ENCODE results near the gene ULBP3.

Gene ULBP3

GRCh38 chr6:150098155-150098554 lies 29.2 kb upstream of the ULBP3 start:
- no peak overlapping the region for H3K4me3 ChIP-seq (ENCODE audit: low read depth, low read length)
- no peaks in the 10 kb centered on the region for H3K4me1 ChIP-seq (ENCODE audit: control insufficient read depth, insufficient read depth, low read length, unreplicated experiment)
- no peak overlapping the region for H3K27ac ChIP-seq (ENCODE audit: low read depth, low read length)
- no peaks in the 10 kb centered on the region for H3K36me3 ChIP-seq (ENCODE audit: insufficient read depth, low read length)
- H2AFZ ChIP-seq (ENCODE audit: low read length, unreplicated experiment) = no peak overlapping the region
- peaks cover 53% of the 10 kb centered on the region for H3K27me3 ChIP-seq (ENCODE audit: insufficient read depth, low read length)
- H3K79me2 ChIP-seq (ENCODE audit: control insufficient read depth, insufficient read depth, low read length, unreplicated experiment) = no peaks in the 10 kb centered on the region

- peaks cover 41% of the 10 kb centered on the region for H3K27me3 ChIP-seq (ENCODE audit: insufficient read depth, low read length)
- H3K79me2 ChIP-seq (ENCODE audit: control insufficient read depth, insufficient read depth, low read length, unreplicated experiment) = no peaks in the 10 kb centered on the region
- H2AFZ ChIP-seq (ENCODE audit: low read length, unreplicated experiment) = no peak overlapping the region
- H3K27ac ChIP-seq (ENCODE audit: low read depth, low read length) = no peak overlapping the region
- H3K36me3 ChIP-seq (ENCODE audit: insufficient read depth, low read length) = no peaks in the 10 kb centered on the region
- no peaks in the 10 kb centered on the region for H3K4me1 ChIP-seq (ENCODE audit: control insufficient read depth, insufficient read depth, low read length, unreplicated experiment)
- H3K4me3 ChIP-seq (ENCODE audit: low read depth, low read length) = no peak overlapping the region
Measured at GRCh38 chr6:150093397-150093796, 24.5 kb upstream of the ULBP3 start.

- no peak overlapping the region for H2AFZ ChIP-seq (ENCODE audit: low read length, unreplicated experiment)
- peaks cover 40% of the 10 kb centered on the region for H3K27me3 ChIP-seq (ENCODE audit: insufficient read depth, low read length)
- no peaks in the 10 kb centered on the region for H3K4me1 ChIP-seq (ENCODE audit: control insufficient read depth, insufficient read depth, low read length, unreplicated experiment)
- H3K79me2 ChIP-seq (ENCODE audit: control insufficient read depth, insufficient read depth, low read length, unreplicated experiment) = no peaks in the 10 kb centered on the region
- H3K4me3 ChIP-seq (ENCODE audit: low read depth, low read length) = no peak overlapping the region
- H3K27ac ChIP-seq (ENCODE audit: low read depth, low read length) = no peak overlapping the region
- no peaks in the 10 kb centered on the region for H3K36me3 ChIP-seq (ENCODE audit: insufficient read depth, low read length)
Measured at GRCh38 chr6:150091476-150091875, 22.6 kb upstream of the ULBP3 start.

- H3K4me3 ChIP-seq (ENCODE audit: low read depth, low read length) = no peak overlapping the region
- no peaks in the 10 kb centered on the region for H3K4me1 ChIP-seq (ENCODE audit: control insufficient read depth, insufficient read depth, low read length, unreplicated experiment)
- H2AFZ ChIP-seq (ENCODE audit: low read length, unreplicated experiment) = no peak overlapping the region
- H3K79me2 ChIP-seq (ENCODE audit: control insufficient read depth, insufficient read depth, low read length, unreplicated experiment) = no peaks in the 10 kb centered on the region
- no peak overlapping the region for H3K27ac ChIP-seq (ENCODE audit: low read depth, low read length)
- H3K36me3 ChIP-seq (ENCODE audit: insufficient read depth, low read length) = no peaks in the 10 kb centered on the region
- peaks cover 36% of the 10 kb centered on the region for H3K27me3 ChIP-seq (ENCODE audit: insufficient read depth, low read length)
Measured at GRCh38 chr6:150090328-150090727, 21.4 kb upstream of the ULBP3 start.

GRCh38 chr6:150088481-150089154 lies 19.7 kb upstream of the ULBP3 start:
- H3K27me3 ChIP-seq (ENCODE audit: insufficient read depth, low read length) = peaks cover 40% of the 10 kb centered on the region
- no peaks in the 10 kb centered on the region for H3K79me2 ChIP-seq (ENCODE audit: control insufficient read depth, insufficient read depth, low read length, unreplicated experiment)
- H3K27ac ChIP-seq (ENCODE audit: low read depth, low read length) = no peak overlapping the region
- H2AFZ ChIP-seq (ENCODE audit: low read length, unreplicated experiment) = no peak overlapping the region
- H3K4me3 ChIP-seq (ENCODE audit: low read depth, low read length) = no peak overlapping the region
- no peaks in the 10 kb centered on the region for H3K4me1 ChIP-seq (ENCODE audit: control insufficient read depth, insufficient read depth, low read length, unreplicated experiment)
- H3K36me3 ChIP-seq (ENCODE audit: insufficient read depth, low read length) = no peaks in the 10 kb centered on the region

GRCh38 chr6:150087336-150087735 lies 18.4 kb upstream of the ULBP3 start:
- no peak overlapping the region for H3K4me3 ChIP-seq (ENCODE audit: low read depth, low read length)
- no peaks in the 10 kb centered on the region for H3K79me2 ChIP-seq (ENCODE audit: control insufficient read depth, insufficient read depth, low read length, unreplicated experiment)
- H3K27me3 ChIP-seq (ENCODE audit: insufficient read depth, low read length) = peaks cover 49% of the 10 kb centered on the region
- H3K4me1 ChIP-seq (ENCODE audit: control insufficient read depth, insufficient read depth, low read length, unreplicated experiment) = no peaks in the 10 kb centered on the region
- no peak overlapping the region for H3K27ac ChIP-seq (ENCODE audit: low read depth, low read length)
- H2AFZ ChIP-seq (ENCODE audit: low read length, unreplicated experiment) = no peak overlapping the region
- H3K36me3 ChIP-seq (ENCODE audit: insufficient read depth, low read length) = no peaks in the 10 kb centered on the region

- Histone ChIP-seq H3K4me1 (ENCODE audit: control insufficient read depth, insufficient read depth, low read length, unreplicated experiment) (no peaks in the 10 kb centered on the region), H3K79me2 (ENCODE audit: control insufficient read depth, insufficient read depth, low read length, unreplicated experiment) (no peaks in the 10 kb centered on the region), H3K4me3 (ENCODE audit: low read depth, low read length) (no peak overlapping the region), H3K27ac (ENCODE audit: low read depth, low read length) (no peak overlapping the region), H3K36me3 (ENCODE audit: insufficient read depth, low read length) (no peaks in the 10 kb centered on the region), H2AFZ (ENCODE audit: low read length, unreplicated experiment) (no peak overlapping the region), H3K27me3 (ENCODE audit: insufficient read depth, low read length) (peaks cover 49% of the 10 kb centered on the region)
Measured at GRCh38 chr6:150086026-150086425, 17.1 kb upstream of the ULBP3 start.

- H3K4me1 ChIP-seq (ENCODE audit: control insufficient read depth, insufficient read depth, low read length, unreplicated experiment) = no peaks in the 10 kb centered on the region
- no peak overlapping the region for H3K4me3 ChIP-seq (ENCODE audit: low read depth, low read length)
- no peaks in the 10 kb centered on the region for H3K36me3 ChIP-seq (ENCODE audit: insufficient read depth, low read length)
- no peak overlapping the region for H2AFZ ChIP-seq (ENCODE audit: low read length, unreplicated experiment)
- peaks cover 45% of the 10 kb centered on the region for H3K27me3 ChIP-seq (ENCODE audit: insufficient read depth, low read length)
- H3K79me2 ChIP-seq (ENCODE audit: control insufficient read depth, insufficient read depth, low read length, unreplicated experiment) = no peaks in the 10 kb centered on the region
- H3K27ac ChIP-seq (ENCODE audit: low read depth, low read length) = no peak overlapping the region
Measured at GRCh38 chr6:150084426-150084825, 15.5 kb upstream of the ULBP3 start.

GRCh38 chr6:150083839-150084238 lies 14.9 kb upstream of the ULBP3 start:
- Histone ChIP-seq H3K27ac (ENCODE audit: low read depth, low read length) (no peak overlapping the region), H3K79me2 (ENCODE audit: control insufficient read depth, insufficient read depth, low read length, unreplicated experiment) (no peaks in the 10 kb centered on the region), H3K4me3 (ENCODE audit: low read depth, low read length) (no peak overlapping the region), H2AFZ (ENCODE audit: low read length, unreplicated experiment) (no peak overlapping the region), H3K36me3 (ENCODE audit: insufficient read depth, low read length) (no peaks in the 10 kb centered on the region), H3K27me3 (ENCODE audit: insufficient read depth, low read length) (peaks cover 45% of the 10 kb centered on the region), H3K4me1 (ENCODE audit: control insufficient read depth, insufficient read depth, low read length, unreplicated experiment) (no peaks in the 10 kb centered on the region)

- Histone ChIP-seq H3K27ac (ENCODE audit: low read depth, low read length) (no peak overlapping the region), H3K36me3 (ENCODE audit: insufficient read depth, low read length) (no peaks in the 10 kb centered on the region), H3K4me1 (ENCODE audit: control insufficient read depth, insufficient read depth, low read length, unreplicated experiment) (no peaks in the 10 kb centered on the region), H3K27me3 (ENCODE audit: insufficient read depth, low read length) (peaks cover 36% of the 10 kb centered on the region), H2AFZ (ENCODE audit: low read length, unreplicated experiment) (no peak overlapping the region), H3K79me2 (ENCODE audit: control insufficient read depth, insufficient read depth, low read length, unreplicated experiment) (no peaks in the 10 kb centered on the region), H3K4me3 (ENCODE audit: low read depth, low read length) (no peak overlapping the region)
Measured at GRCh38 chr6:150081702-150082101, 12.8 kb upstream of the ULBP3 start.

- Histone ChIP-seq H3K27ac (ENCODE audit: low read depth, low read length) (no peak overlapping the region), H3K79me2 (ENCODE audit: control insufficient read depth, insufficient read depth, low read length, unreplicated experiment) (no peaks in the 10 kb centered on the region), H3K4me1 (ENCODE audit: control insufficient read depth, insufficient read depth, low read length, unreplicated experiment) (no peaks in the 10 kb centered on the region), H2AFZ (ENCODE audit: low read length, unreplicated experiment) (no peak overlapping the region), H3K36me3 (ENCODE audit: insufficient read depth, low read length) (no peaks in the 10 kb centered on the region), H3K27me3 (ENCODE audit: insufficient read depth, low read length) (peaks cover 19% of the 10 kb centered on the region), H3K4me3 (ENCODE audit: low read depth, low read length) (no peak overlapping the region)
Measured at GRCh38 chr6:150079604-150080003, 10.7 kb upstream of the ULBP3 start.

All from ACC112 (cell line).